AG04450 (cell line): Measurements from ENCODE around the gene VEZF1. TPM values are rescaled to one million over a fixed set of nuclear protein-coding genes. Genes with fewer than 3 reads are reported as not detected.

ENCODE experiments used
- CTCF ChIA-PET: fragments of 300-600, 350-600 bp; formaldehyde crosslinking; extraction: SDS; loops from one replicate; lab custom pipeline; 2022; ENCODE audit warnings: antibody characterized with exemption, inconsistent platforms; lab: Charles Lee
- POLR2A ChIA-PET: fragments of 350-600 bp; formaldehyde crosslinking; extraction: SDS; loops from one replicate; lab custom pipeline; 2021; ENCODE audit warnings: antibody characterized with exemption, inconsistent platforms; lab: Yijun Ruan, JAX
- DNase-seq: peaks from one replicate; pipeline ENCODE4 v3.0.0-alpha.2; 2011; ENCODE audit warnings: low read depth, low spot score
- H3K27ac ChIP-seq: one replicate; pipeline ENCODE4 v1.5.1; 2012; ENCODE audit warnings: low read depth, low read length, control low read depth
- H3K27me3 ChIP-seq: one replicate; pipeline ENCODE4 v1.6.0; 2012; ENCODE audit warnings: low read length; ENCODE audit not compliant: control insufficient read depth, insufficient read depth
- H3K4me3 ChIP-seq: 2 replicates; pipeline ENCODE4 v1.5.1; 2011; ENCODE audit warnings: mild to moderate bottlenecking, low read depth, low read length, control low read depth
- H3K9me3 ChIP-seq: 2 replicates; pipeline ENCODE4 v1.5.1; 2012; ENCODE audit warnings: low read length; ENCODE audit not compliant: control insufficient read depth, insufficient read depth
- polyA plus RNA-seq: library from polyadenylated mRNA; depleted of rRNA; stranded (reverse); fragments of >200 nt; gene quantifications from 2 replicates; pipeline ENCODE4 v1.2.3, GENCODE V29; 2011
- TF ChIP-seq, protein P1 (sequence below): IDR thresholded peaks from 2 replicates; pipeline ENCODE4 v1.5.1; 2011; ENCODE audit warnings: low read depth, low read length, control low read depth, inconsistent platforms

Gene VEZF1
- polyA plus RNA-seq, 1 experiment: 38.9 TPM

- POLR2A ChIA-PET: no interaction called here
- H3K4me3 ChIP-seq: no peak overlapping the region
- no peaks in the 10 kb centered on the region for H3K9me3 ChIP-seq
- TF ChIP-seq, protein P1, sequence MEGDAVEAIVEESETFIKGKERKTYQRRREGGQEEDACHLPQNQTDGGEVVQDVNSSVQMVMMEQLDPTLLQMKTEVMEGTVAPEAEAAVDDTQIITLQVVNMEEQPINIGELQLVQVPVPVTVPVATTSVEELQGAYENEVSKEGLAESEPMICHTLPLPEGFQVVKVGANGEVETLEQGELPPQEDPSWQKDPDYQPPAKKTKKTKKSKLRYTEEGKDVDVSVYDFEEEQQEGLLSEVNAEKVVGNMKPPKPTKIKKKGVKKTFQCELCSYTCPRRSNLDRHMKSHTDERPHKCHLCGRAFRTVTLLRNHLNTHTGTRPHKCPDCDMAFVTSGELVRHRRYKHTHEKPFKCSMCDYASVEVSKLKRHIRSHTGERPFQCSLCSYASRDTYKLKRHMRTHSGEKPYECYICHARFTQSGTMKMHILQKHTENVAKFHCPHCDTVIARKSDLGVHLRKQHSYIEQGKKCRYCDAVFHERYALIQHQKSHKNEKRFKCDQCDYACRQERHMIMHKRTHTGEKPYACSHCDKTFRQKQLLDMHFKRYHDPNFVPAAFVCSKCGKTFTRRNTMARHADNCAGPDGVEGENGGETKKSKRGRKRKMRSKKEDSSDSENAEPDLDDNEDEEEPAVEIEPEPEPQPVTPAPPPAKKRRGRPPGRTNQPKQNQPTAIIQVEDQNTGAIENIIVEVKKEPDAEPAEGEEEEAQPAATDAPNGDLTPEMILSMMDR: no peak
- CTCF ChIA-PET: no interaction called here
- DNase-seq: no peak
- H3K27ac ChIP-seq: no peak overlapping the region
- H3K27me3 ChIP-seq: no peaks in the 10 kb centered on the region
Observed at GRCh38 chr17:57957886-57958285, 30.2 kb downstream of the VEZF1 start.

- ChIA-PET CTCF (no interaction called here), POLR2A (no interaction called here)
- TF ChIP-seq, protein P1: no peak
- H3K9me3 ChIP-seq: no peaks in the 10 kb centered on the region
- H3K27me3 ChIP-seq: no peaks in the 10 kb centered on the region
- no peak overlapping the region for H3K27ac ChIP-seq
- no peak overlapping the region for H3K4me3 ChIP-seq
- no peak for DNase-seq
Observed at GRCh38 chr17:57957120-57957850, 30.8 kb downstream of the VEZF1 start.

DNA sequence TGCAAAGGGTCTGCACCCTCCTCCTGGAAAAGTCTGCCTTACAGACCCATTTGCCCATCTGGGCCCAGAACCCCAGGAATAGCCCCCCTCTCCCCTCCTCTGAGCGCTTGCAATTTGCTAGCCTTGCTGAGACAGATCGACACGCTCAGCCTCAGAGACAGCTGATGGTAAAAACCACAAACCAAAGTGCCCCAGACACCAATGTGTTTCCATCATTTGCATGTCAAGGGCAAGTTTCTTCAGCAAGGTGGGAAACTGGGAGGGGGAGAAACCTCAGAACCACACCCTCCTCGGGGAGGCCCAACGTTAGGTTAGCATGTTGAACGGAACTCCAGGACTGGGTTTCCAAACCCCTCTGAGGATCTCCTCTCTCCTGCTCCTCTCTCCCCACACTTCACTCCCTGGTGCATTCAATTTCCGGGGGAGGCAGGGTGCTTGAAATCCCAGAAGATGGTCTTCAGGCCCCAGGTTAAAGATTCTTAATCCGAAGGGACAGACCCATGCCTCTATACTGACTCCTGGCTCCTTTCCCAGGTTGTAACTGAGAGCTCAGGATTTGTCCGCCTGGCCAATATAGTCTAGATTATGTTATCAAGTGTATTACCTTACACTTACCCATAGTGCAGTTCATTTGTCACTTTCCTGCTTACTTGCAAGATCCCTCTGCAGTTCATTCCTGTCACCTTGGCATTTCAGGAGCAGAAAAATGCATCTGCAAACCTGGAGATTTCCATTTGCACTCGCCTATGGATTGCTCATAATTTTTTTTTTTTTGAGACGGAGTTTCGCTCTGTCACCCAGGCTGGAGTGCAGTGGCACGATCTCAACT is 31.5 kb downstream of the VEZF1 start:
- POLR2A ChIA-PET: interaction anchor here (1.0 to 2.3 kb wide), 6 partner anchors 19 to 82 kb away, joined by 3 to 16 read pairs (median 4); no protein-coding TSS in a partner anchor
- Histone ChIP-seq H3K4me3 (no peak overlapping the region), H3K27me3 (no peaks in the 10 kb centered on the region), H3K27ac (no peak overlapping the region), H3K9me3 (no peaks in the 10 kb centered on the region)
- DNase-seq: no peak
- CTCF ChIA-PET: interaction anchor here (0.9 to 2.0 kb wide), 7 partner anchors 10 to 98 kb away, joined by 3 to 5 read pairs (median 4); no protein-coding TSS in a partner anchor
- TF ChIP-seq, protein P1: no peak

DNA sequence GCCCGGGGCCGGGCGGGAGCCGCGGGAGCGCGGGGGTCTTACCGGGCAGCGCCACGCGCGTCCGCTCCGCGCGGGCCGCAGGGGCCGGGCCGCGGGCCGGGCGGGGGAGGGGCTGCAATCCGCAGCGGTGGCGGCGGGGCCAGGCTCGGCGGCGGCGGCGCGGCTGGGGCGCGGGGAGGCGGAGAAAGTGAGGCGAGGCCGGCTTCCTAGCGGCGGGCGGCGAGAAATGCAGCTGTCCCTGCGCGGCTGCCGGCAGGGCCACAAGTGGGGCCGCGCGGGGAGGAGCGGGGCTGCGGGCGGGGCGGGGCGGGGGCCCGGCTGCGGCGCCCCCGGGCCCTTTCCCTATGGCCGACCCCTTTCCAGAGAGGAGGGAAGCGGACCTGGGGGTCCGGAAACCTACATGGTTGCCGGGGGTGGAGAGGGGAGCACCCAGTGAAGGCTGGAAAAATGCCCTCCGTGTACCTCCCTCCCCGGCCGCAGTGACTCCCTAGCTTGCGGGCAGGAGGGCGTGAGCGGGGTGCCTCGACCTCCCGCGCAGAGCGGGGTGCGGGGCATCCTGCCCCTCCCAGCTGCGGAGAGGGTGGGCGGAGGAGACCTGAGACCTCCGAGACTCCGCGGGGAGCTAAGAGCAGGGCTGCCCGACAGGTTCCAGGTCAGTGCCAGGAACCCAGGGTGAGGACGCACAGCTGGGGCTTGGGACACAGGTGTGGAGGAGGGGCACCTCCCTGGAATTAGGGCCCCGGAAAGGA is 32.7 kb downstream of the VEZF1 start, which contains the start of gene CUEDC1:
CUEDC1 (minus strand) TSS at position 230 of the 749 bp plus-strand sequence. CDS start 69,848 bp downstream, outside the sequence.
- ChIA-PET POLR2A (interaction anchor here (1.0 to 2.3 kb wide), 6 partner anchors 20 to 81 kb away, joined by 3 to 16 read pairs (median 4); no protein-coding TSS in a partner anchor), CTCF (interaction anchor here (0.9 to 2.0 kb wide), 9 partner anchors 9 to 97 kb away, joined by 3 to 5 read pairs (median 4); no protein-coding TSS in a partner anchor)
- Histone ChIP-seq H3K27ac (peak within 1 kb of the TSS; percentile 39), H3K9me3 (no peaks in the 10 kb centered on the region), H3K4me3 (peak within 1 kb of the TSS; percentile 74), H3K27me3 (no peaks in the 10 kb centered on the region)
- TF ChIP-seq, protein P1: peak; percentile 29
- no peak for DNase-seq
